ENCODE data around the gene SUMF1. TPM values are rescaled to one million over a fixed set of nuclear protein-coding genes. Genes with fewer than 3 reads are reported as not detected.
A peak's percentile ranks its signal among the peaks of the same experiment; 100 is the strongest.

The SUMF1 gene
- total RNA-seq, 4 donors from 2014 or later = 29.1 to 65.9 (median 48.0) TPM

- intact Hi-C loops (cut with DNase I) = loop anchor here (5.0 kb wide), 1 partner anchor 281 kb away; no protein-coding TSS in a partner anchor
- Histone ChIP-seq H3K27me3 (no peaks in the 10 kb centered on the region), H3K9me3 (no peaks in the 10 kb centered on the region), H3K4me1 (peaks cover 0 to 11% (median 0%) of the 10 kb centered on the region in 3 donors), H3K4me3 (peak overlapping the region in 3 of 4 donors; percentile 11 to 46 (median 24)), H3K36me3 (no peaks in the 10 kb centered on the region), H3K27ac (peak overlapping the region in 3 of 4 donors; percentile 25 to 37 (median 36))
- no peak for DNase-seq
- WGBS, 2 donors = 43% methylated on average over 11 of the region's 11 CpGs
- TF ChIP-seq POLR2A (IDR thresholded peaks at IDR 0.05) = no peak
Observed at GRCh38 chr3:4351164-4351855, 115.8 kb downstream of the SUMF1 start.

GRCh38 chr3:4350789-4351163, 116.3 kb downstream of the SUMF1 start:
- H3K36me3 ChIP-seq = no peaks in the 10 kb centered on the region
- H3K27me3 ChIP-seq = no peaks in the 10 kb centered on the region
- intact Hi-C loops (cut with DNase I) = loop anchor here (5.0 kb wide), 1 partner anchor 282 kb away; no protein-coding TSS in a partner anchor
- no peak for TF ChIP-seq POLR2A (IDR thresholded peaks at IDR 0.05)
- TF ChIP-seq CTCF (IDR thresholded peaks at IDR 0.05) = peak; percentile 49 to 82 (median 64)
- H3K9me3 ChIP-seq = no peaks in the 10 kb centered on the region
- peak overlapping the region in 2 of 4 donors; percentile 36 to 37 for H3K27ac ChIP-seq
- 3% methylated on average over 2 of the region's 2 CpGs for WGBS, 2 donors
- peaks cover 0 to 7% (median 0%) of the 10 kb centered on the region in 3 donors for H3K4me1 ChIP-seq
- H3K4me3 ChIP-seq = peak overlapping the region in 3 of 4 donors; percentile 11 to 46 (median 24)
- DNase-seq = peak; percentile 3

GRCh38 chr3:4343258-4343657, 123.8 kb downstream of the SUMF1 start:
- H3K9me3 ChIP-seq = no peaks in the 10 kb centered on the region
- no peak overlapping the region for H3K4me3 ChIP-seq
- WGBS, 2 donors = 88 to 100% methylated on average over 1 of the region's 1 CpG
- H3K4me1 ChIP-seq = peaks cover 0 to 19% (median 9%) of the 10 kb centered on the region in 3 donors
- no peak overlapping the region for H3K27ac ChIP-seq
- H3K27me3 ChIP-seq = no peaks in the 10 kb centered on the region
- H3K36me3 ChIP-seq = no peaks in the 10 kb centered on the region
- intact Hi-C loops (cut with DNase I) = no loop called here
- no peak for DNase-seq
- no peak for TF ChIP-seq POLR2A (IDR thresholded peaks at IDR 0.05)
- no peak for TF ChIP-seq CTCF (IDR thresholded peaks at IDR 0.05)

- Histone ChIP-seq H3K27me3 (no peaks in the 10 kb centered on the region), H3K9me3 (no peaks in the 10 kb centered on the region), H3K27ac (peak overlapping the region in 2 of 4 donors; percentile 62 to 65), H3K4me3 (no peak overlapping the region), H3K4me1 (peaks cover 0 to 19% (median 9%) of the 10 kb centered on the region in 3 donors), H3K36me3 (no peaks in the 10 kb centered on the region)
- intact Hi-C loops (cut with DNase I) = no loop called here
- no peak for TF ChIP-seq CTCF (IDR thresholded peaks at IDR 0.05)
- no peak for TF ChIP-seq POLR2A (IDR thresholded peaks at IDR 0.05)
- DNase-seq = no peak
Observed at GRCh38 chr3:4341336-4341675, 125.8 kb downstream of the SUMF1 start.

- 67 to 76% methylated on average over 6 of the region's 6 CpGs for WGBS, 2 donors
- Histone ChIP-seq H3K27ac (peak overlapping the region in 3 of 4 donors; percentile 62 to 70 (median 65)), H3K27me3 (no peaks in the 10 kb centered on the region), H3K4me1 (peaks cover 0 to 19% (median 9%) of the 10 kb centered on the region in 3 donors), H3K9me3 (no peaks in the 10 kb centered on the region), H3K4me3 (no peak overlapping the region), H3K36me3 (no peaks in the 10 kb centered on the region)
- intact Hi-C loops (cut with DNase I) = no loop called here
- no peak for DNase-seq
- TF ChIP-seq CTCF (IDR thresholded peaks at IDR 0.05) = no peak
- no peak for TF ChIP-seq POLR2A (IDR thresholded peaks at IDR 0.05)
Observed at GRCh38 chr3:4340411-4341335, 126.4 kb downstream of the SUMF1 start.
